Measurements from ENCODE around the gene UBE2D4.
"Not testable (repeated sequence)": the region's sequence is repeated elsewhere in the genome, so short reads cannot be mapped to it uniquely, and the experiment has no call there.

UBE2D4 gene

DNA sequence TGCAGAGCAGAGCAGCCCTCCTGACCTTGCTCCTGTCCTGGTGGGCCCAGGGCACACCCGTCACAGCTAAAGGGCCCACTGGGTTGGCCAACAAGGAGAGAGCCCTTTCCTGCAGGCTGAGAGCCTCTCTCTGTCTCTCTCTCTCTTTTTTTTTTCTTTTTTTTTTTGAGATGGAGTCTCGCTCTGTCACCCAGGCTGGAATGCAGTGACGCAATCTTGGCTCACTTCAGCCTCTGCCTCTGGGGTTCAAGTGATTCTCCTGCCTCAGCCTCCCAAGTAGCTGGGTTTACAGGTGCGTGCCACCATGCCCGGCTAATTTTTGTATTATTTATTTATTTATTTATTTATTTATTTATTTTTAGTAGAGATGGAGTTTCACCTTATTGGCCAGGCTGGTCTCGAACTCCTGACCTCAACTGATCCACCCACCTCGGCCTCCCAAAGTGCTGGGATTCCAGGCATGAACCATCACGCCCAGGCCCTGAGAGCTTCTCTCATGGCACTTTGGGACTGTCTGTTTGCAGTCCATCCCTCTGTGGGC lies 47.9 kb downstream of the UBE2D4 start:
- H3K27me3 ChIP-seq (replicated peaks; ENCODE audit: control insufficient read depth, insufficient read depth, low read length); H3K9ac ChIP-seq (ENCODE audit: low read length); H3K4me1 ChIP-seq (ENCODE audit: control insufficient read depth, insufficient read depth, low read length); H3K9me3 ChIP-seq (ENCODE audit: control insufficient read depth, low read length); DNase-seq (ENCODE audit: low read depth); H3K4me3 ChIP-seq (ENCODE audit: low read length); H3K36me3 ChIP-seq (ENCODE audit: control insufficient read depth, insufficient read depth, low read length, severe bottlenecking): not testable (repeated sequence)

- not testable (repeated sequence) for H3K9ac ChIP-seq (ENCODE audit: low read length); H3K9me3 ChIP-seq (ENCODE audit: control insufficient read depth, low read length); DNase-seq (ENCODE audit: low read depth); H3K4me3 ChIP-seq (ENCODE audit: low read length); H3K4me1 ChIP-seq (ENCODE audit: control insufficient read depth, insufficient read depth, low read length); H3K36me3 ChIP-seq (ENCODE audit: control insufficient read depth, insufficient read depth, low read length, severe bottlenecking); H3K27me3 ChIP-seq (replicated peaks; ENCODE audit: control insufficient read depth, insufficient read depth, low read length)
Observed at GRCh38 chr7:43974725-43975482, 48.7 kb downstream of the UBE2D4 start.

- no peak for DNase-seq (ENCODE audit: low read depth)
- Histone ChIP-seq H3K9ac (ENCODE audit: low read length) (no peak overlapping the region), H3K9me3 (ENCODE audit: control insufficient read depth, low read length) (no peaks in the 10 kb centered on the region), H3K4me1 (ENCODE audit: control insufficient read depth, insufficient read depth, low read length) (no peaks in the 10 kb centered on the region), H3K4me3 (ENCODE audit: low read length) (no peak overlapping the region), H3K36me3 (ENCODE audit: control insufficient read depth, insufficient read depth, low read length, severe bottlenecking) (no peaks in the 10 kb centered on the region), H3K27me3 (replicated peaks; ENCODE audit: control insufficient read depth, insufficient read depth, low read length) (no peaks in the 10 kb centered on the region)
Observed at GRCh38 chr7:43977525-43977924, 51.3 kb downstream of the UBE2D4 start.

DNA sequence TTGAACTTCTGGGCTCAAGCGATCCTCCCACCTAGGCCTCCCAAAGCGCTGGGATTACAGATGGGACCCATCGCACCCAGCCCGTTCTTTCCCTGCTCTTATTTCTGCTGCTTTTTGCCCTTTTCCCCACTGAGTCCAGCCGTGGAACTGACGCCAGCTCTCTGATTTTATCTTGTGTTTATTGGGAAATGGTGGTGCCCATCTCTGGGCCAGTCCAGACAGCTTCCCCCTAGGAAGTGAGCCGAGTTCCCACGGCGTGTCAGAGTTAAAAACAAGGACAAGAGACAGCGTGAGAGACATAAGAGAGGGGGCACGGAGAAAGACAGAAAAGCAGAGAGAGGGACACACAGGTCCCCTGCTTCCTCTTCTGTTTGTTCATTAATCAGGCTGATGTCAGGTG lies 51.9 kb downstream of the UBE2D4 start:
- not testable (repeated sequence) for H3K4me3 ChIP-seq (ENCODE audit: low read length); H3K9me3 ChIP-seq (ENCODE audit: control insufficient read depth, low read length); H3K27me3 ChIP-seq (replicated peaks; ENCODE audit: control insufficient read depth, insufficient read depth, low read length); H3K9ac ChIP-seq (ENCODE audit: low read length); H3K4me1 ChIP-seq (ENCODE audit: control insufficient read depth, insufficient read depth, low read length); H3K36me3 ChIP-seq (ENCODE audit: control insufficient read depth, insufficient read depth, low read length, severe bottlenecking); DNase-seq (ENCODE audit: low read depth)

DNA sequence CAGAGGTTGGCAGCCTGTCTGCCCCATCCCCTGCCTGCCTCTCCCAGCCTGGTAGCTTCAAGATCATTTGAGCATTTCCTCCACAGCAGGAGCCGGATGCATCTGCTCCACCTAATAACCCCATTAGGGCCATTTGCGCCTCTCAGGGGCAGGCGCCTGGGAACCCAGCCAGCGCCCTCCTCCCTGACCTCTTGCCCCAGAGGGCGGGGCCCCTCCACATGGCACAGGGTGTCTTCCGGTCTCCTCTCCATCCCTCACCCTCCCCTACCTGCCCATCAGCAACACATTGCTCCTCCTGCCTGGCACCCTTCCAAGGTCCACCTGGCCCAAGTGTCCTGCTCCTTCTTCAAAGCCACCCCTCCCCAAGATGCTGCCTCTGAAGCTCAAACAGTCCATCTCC lies 56.6 kb downstream of the UBE2D4 start:
- H3K4me1 ChIP-seq (ENCODE audit: control insufficient read depth, insufficient read depth, low read length); H3K27me3 ChIP-seq (replicated peaks; ENCODE audit: control insufficient read depth, insufficient read depth, low read length); DNase-seq (ENCODE audit: low read depth): not testable (repeated sequence)

DNA sequence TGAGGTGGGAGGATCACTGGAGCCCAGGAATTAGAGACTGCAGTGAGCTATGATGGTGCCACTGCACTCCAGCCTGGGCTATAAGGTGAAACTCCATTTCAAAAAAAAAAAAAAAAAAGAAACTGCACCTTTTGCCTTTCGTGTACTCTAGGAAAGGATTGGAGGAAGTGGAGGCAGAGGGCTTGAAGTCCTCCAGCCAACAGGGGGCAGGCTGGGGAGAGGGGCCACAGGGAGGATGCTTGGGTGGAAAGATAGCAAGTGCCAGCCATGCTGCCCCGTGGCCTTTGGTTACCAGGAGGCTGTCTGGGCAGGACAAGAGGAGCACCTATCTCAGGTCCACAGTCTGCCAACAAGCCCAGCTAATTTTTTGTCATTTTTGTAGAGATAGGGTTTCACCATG lies 57.5 kb downstream of the UBE2D4 start:
- not testable (repeated sequence) for H3K27me3 ChIP-seq (replicated peaks; ENCODE audit: control insufficient read depth, insufficient read depth, low read length); DNase-seq (ENCODE audit: low read depth); H3K9ac ChIP-seq (ENCODE audit: low read length); H3K4me3 ChIP-seq (ENCODE audit: low read length); H3K4me1 ChIP-seq (ENCODE audit: control insufficient read depth, insufficient read depth, low read length); H3K36me3 ChIP-seq (ENCODE audit: control insufficient read depth, insufficient read depth, low read length, severe bottlenecking); H3K9me3 ChIP-seq (ENCODE audit: control insufficient read depth, low read length)

More for the DNA sequence above, 56.6 kb downstream of the UBE2D4 start:
- H3K9me3 ChIP-seq (ENCODE audit: control insufficient read depth, low read length); H3K4me3 ChIP-seq (ENCODE audit: low read length); H3K36me3 ChIP-seq (ENCODE audit: control insufficient read depth, insufficient read depth, low read length, severe bottlenecking); H3K9ac ChIP-seq (ENCODE audit: low read length): not testable (repeated sequence)

- H3K9ac ChIP-seq (ENCODE audit: low read length); H3K27me3 ChIP-seq (replicated peaks; ENCODE audit: control insufficient read depth, insufficient read depth, low read length); H3K4me1 ChIP-seq (ENCODE audit: control insufficient read depth, insufficient read depth, low read length); H3K9me3 ChIP-seq (ENCODE audit: control insufficient read depth, low read length); H3K36me3 ChIP-seq (ENCODE audit: control insufficient read depth, insufficient read depth, low read length, severe bottlenecking); H3K4me3 ChIP-seq (ENCODE audit: low read length): not testable (repeated sequence)
- peak; percentile 58 for DNase-seq (ENCODE audit: low read depth)
Observed at GRCh38 chr7:43985904-43986864, 59.9 kb downstream of the UBE2D4 start.

GRCh38 chr7:43987476-43987875 lies 61.2 kb downstream of the UBE2D4 start:
- not testable (repeated sequence) for H3K4me3 ChIP-seq (ENCODE audit: low read length); H3K4me1 ChIP-seq (ENCODE audit: control insufficient read depth, insufficient read depth, low read length); H3K36me3 ChIP-seq (ENCODE audit: control insufficient read depth, insufficient read depth, low read length, severe bottlenecking); H3K9ac ChIP-seq (ENCODE audit: low read length); H3K27me3 ChIP-seq (replicated peaks; ENCODE audit: control insufficient read depth, insufficient read depth, low read length); DNase-seq (ENCODE audit: low read depth); H3K9me3 ChIP-seq (ENCODE audit: control insufficient read depth, low read length)

DNA sequence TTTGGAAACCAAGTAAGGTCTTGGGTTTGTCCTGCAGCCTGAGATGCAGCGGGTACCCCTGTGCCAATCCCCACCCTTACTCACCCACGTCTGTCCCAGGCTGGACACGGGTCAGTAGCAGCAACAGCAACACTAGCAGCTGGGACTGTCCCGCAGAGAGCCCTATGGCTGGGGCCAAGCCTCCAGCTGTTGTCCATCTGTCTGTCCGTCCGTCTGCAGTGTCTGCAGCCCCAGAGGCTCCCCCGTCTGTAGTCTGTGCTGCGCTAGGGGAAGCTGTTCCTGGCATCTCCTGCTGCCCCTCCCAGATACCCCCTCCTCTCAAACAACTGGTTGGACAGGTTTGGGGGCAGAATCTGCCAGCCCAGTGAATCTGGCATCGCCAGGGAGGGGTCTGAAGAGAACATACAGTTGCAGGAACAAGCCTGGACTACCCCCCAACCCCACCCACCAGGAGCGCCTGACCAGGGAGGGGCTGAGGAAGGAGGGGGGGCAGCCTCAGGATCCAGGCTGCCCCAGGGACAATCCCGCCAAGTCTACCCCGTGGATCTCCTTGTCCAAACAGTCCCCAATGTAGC lies 63.9 kb downstream of the UBE2D4 start:
- not testable (repeated sequence) for H3K27me3 ChIP-seq (replicated peaks; ENCODE audit: control insufficient read depth, insufficient read depth, low read length); H3K9me3 ChIP-seq (ENCODE audit: control insufficient read depth, low read length); DNase-seq (ENCODE audit: low read depth); H3K4me1 ChIP-seq (ENCODE audit: control insufficient read depth, insufficient read depth, low read length); H3K36me3 ChIP-seq (ENCODE audit: control insufficient read depth, insufficient read depth, low read length, severe bottlenecking); H3K4me3 ChIP-seq (ENCODE audit: low read length); H3K9ac ChIP-seq (ENCODE audit: low read length)

DNA sequence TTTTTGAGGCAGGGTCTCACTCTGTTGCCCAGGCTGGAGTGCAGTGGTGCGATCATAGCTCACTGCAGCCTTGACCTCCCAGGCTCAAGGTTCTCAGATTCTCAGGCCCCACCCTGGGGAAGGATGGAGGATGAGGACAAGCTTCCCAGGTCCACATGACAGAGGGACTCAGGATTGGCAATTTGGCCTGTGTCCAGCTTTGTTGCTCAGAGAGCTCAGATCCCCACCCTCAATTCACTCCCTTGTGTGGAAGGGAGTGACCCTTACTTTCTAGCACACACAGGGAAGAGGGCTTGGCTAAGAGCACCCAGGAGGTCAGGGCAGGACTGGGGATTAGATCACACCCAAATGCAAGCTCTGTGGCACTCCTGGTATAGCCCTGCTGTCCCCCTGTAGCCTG lies 64.6 kb downstream of the UBE2D4 start:
- DNase-seq (ENCODE audit: low read depth); H3K27me3 ChIP-seq (replicated peaks; ENCODE audit: control insufficient read depth, insufficient read depth, low read length); H3K4me3 ChIP-seq (ENCODE audit: low read length); H3K9ac ChIP-seq (ENCODE audit: low read length); H3K36me3 ChIP-seq (ENCODE audit: control insufficient read depth, insufficient read depth, low read length, severe bottlenecking); H3K4me1 ChIP-seq (ENCODE audit: control insufficient read depth, insufficient read depth, low read length); H3K9me3 ChIP-seq (ENCODE audit: control insufficient read depth, low read length): not testable (repeated sequence)

DNA sequence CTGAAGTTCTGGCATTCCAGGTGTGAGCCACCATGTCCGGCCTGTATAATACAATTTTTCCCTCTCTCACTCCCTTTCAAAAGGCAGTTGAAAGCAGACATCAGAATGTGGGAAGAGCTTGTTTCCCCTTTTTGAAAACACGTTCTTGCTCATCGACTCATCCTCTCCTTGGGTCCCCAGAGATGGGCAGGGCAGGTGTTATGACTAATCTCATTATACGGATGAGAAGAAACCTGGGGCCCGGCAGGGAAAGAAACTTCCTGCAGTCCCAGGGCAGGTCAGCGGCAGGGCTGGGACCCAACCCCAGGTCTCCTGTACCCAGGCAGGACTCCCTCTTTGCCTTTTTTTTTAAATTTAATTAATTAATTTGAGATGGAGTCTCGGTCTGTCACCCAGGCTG lies 66.7 kb downstream of the UBE2D4 start:
- H3K4me3 ChIP-seq (ENCODE audit: low read length); H3K27me3 ChIP-seq (replicated peaks; ENCODE audit: control insufficient read depth, insufficient read depth, low read length); H3K9me3 ChIP-seq (ENCODE audit: control insufficient read depth, low read length); H3K9ac ChIP-seq (ENCODE audit: low read length); H3K4me1 ChIP-seq (ENCODE audit: control insufficient read depth, insufficient read depth, low read length); H3K36me3 ChIP-seq (ENCODE audit: control insufficient read depth, insufficient read depth, low read length, severe bottlenecking): not testable (repeated sequence)
- peak; percentile 47 for DNase-seq (ENCODE audit: low read depth)
